Cardiac fibroblast (primary cell): ENCODE measurements around the gene CA10.

Source experiments
- DNase-seq, 2 donors: peaks; one replicate each; pipeline versions ENCODE4 v3.0.0 to v3.0.0-alpha.2; 2010; ENCODE audit warnings: low read depth in 2 of 2
- H3K4me3 ChIP-seq, 2 donors: replicated peaks in 1 of 2; 1 replicate in 1 of 2; 2 replicates in 1 of 2; pipeline ENCODE4 v1.5.1; 2011; ENCODE audit warnings: low read depth in 2 of 2, low read length in 2 of 2, mild to moderate bottlenecking in 2 of 2, moderate library complexity in 1 of 2
- CTCF ChIP-seq: IDR thresholded peaks from one replicate; pipeline ENCODE4 v1.5.1; 2011; ENCODE audit warnings: low read depth, mild to moderate bottlenecking, low read length, inconsistent platforms

CA10 gene

DNA sequence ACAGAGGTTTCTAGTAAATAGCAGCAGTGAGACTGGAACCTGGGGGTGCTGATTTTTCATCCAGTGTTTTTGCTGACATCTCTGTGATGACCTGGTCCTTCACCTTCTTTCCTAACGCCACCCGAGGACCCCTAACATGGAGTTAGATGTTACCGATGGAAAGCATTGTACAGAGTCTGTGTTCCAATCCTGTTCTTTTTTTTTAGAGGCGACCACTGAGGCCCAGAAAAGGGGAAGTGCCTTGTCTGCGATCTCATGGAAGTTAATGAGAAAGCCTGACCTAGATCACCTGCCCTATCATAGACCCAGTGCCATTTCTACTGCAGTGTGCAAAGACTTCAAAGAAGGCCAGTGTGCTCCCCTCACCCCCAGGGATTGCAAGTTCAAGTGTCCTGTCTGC is 362.5 kb downstream of the CA10 start:
- H3K4me3 ChIP-seq = no peak overlapping the region
- no peak for TF ChIP-seq CTCF
- no peak for DNase-seq

DNA sequence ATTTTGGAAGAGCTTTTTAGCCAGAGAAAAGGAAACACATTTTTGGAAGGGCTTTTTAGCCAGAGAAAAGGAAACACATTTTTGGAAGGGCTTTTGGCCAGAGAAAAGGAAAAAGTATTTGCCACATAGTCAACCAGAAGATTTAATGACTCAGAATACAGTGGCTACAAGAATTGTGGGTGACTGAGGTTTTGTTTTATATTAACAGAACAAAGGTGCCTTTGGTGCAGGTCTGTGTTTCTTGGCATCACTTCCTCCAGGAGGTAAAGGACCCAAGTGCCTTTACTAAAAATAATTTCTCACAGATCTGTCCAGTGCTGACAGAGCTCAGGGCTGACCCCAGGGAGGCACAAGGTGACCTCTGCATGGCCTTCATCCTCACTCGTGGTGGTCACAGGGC is 363.1 kb downstream of the CA10 start:
- DNase-seq = no peak
- no peak overlapping the region for H3K4me3 ChIP-seq
- no peak for TF ChIP-seq CTCF

DNA sequence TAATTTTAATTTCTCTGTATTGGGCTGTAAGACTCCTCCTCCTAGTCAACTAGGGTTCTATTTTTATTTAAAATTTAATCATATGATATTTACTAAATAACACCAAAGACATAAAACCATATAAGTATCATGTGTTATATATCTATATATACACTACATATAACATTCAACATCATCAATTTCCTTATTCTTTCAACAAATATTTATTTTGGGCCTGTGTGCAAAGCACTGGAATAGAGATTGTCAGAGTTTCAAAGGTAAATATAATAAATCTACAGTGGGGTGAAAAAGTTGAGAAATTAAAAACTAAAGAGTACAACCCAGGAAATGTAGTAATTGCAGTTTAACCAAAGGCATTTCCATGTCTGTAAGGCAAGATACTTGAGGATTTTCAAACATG is 364.0 kb downstream of the CA10 start:
- no peak for DNase-seq
- TF ChIP-seq CTCF = no peak
- H3K4me3 ChIP-seq = no peak overlapping the region

DNA sequence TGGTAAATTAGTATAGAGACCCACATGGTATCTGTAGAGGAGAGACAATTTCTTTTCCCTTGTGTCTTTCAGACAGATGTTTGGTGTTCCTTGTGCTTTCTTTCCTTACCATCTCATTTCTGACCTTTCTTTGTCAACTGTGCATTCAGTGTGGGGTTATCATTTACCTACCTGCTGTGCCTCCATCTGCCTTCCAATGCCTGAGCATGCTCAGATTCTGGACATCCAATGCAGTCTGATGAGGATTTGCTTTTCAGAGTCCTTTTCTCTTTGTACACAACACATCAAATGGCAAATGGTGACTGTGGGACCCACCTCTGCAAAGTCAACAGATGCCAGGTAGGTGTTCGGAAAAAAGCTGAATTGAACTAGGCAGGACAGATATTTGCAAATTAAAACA is 364.8 kb downstream of the CA10 start:
- no peak for DNase-seq
- no peak for TF ChIP-seq CTCF

GRCh38 chr17:51778842-51779241 is 379.7 kb downstream of the CA10 start:
- no peak for TF ChIP-seq CTCF
- no peak overlapping the region for H3K4me3 ChIP-seq
- no peak for DNase-seq

More for the DNA sequence above, 364.8 kb downstream of the CA10 start:
- H3K4me3 ChIP-seq = no peak overlapping the region

DNA sequence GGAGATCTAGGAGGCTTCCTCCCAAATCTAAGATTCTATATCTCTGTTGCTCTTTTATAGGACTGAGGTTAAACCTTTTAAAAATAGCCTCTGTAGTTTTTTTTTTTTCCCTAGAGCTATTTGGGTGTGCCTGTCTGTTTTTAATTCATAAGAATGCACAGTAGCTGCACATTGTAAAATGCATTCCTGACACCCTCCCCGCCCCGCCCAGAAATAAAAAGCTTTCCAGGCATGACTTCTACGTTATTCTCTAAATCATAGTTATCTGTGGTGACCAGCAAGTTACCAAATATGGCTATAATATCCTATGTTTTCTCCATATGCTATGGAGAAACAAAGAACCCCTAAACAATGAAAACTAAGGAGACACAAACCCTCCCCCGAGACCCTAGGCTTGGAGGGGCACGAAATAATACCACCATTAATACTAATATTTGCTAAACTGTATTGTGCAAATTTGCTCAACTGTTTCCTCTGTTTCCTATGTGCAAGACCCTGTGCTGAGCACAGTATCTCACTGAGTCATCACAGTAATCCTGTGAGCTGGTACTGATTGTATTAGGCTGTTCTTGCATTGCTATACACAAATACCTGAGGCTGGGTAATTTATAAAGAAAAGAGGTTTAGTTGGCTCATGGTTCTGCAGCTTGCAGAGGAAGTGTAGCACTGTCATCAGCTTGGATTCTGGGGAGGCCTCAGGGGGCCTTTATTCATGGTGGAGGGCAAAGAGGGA is 388.3 kb downstream of the CA10 start:
- DNase-seq = no peak
- no peak for TF ChIP-seq CTCF
- no peak overlapping the region for H3K4me3 ChIP-seq

GRCh38 chr17:51769231-51769630 is 389.3 kb downstream of the CA10 start:
- no peak for TF ChIP-seq CTCF
- no peak for DNase-seq

More at GRCh38 chr17:51769231-51769630, 389.3 kb downstream of the CA10 start:
- no peak overlapping the region for H3K4me3 ChIP-seq
